Lung (tissue), 12 donors: ENCODE measurements around the gene MYADML2. TPM values are rescaled to one million over a fixed set of nuclear protein-coding genes. Genes with fewer than 3 reads are reported as not detected.

Source experiments
- ATAC-seq: fragments of 200-7000 bp; cut with Tn5 transposase; one replicate; pipeline ENCODE4 v1.9.1; 2020; ENCODE audit warnings: moderate number of reproducible peaks; ENCODE audit not compliant: insufficient read depth, low FRiP score
- DNase-seq, 3 donors: peaks; one replicate each; pipeline ENCODE4 v3.0.0-alpha.2; 2013 to 2017
- H3K27ac ChIP-seq, 2 donors: one replicate each; pipeline ENCODE4 v1.5.1; 2013; ENCODE audit warnings: mild to moderate bottlenecking in 2 of 2, moderate library complexity in 2 of 2, control low read depth in 1 of 2, inconsistent platforms in 1 of 2, low read depth in 1 of 2, low read length in 1 of 2
- H3K27me3 ChIP-seq, 3 donors: one replicate each; pipeline ENCODE4 v1.5.1; 2013; ENCODE audit warnings: low read length in 2 of 3; ENCODE audit not compliant: control insufficient read depth in 3 of 3, insufficient read depth in 3 of 3
- H3K36me3 ChIP-seq, 4 donors: one replicate each; pipeline ENCODE4 v1.5.1; 2013; ENCODE audit warnings: low read length in 4 of 4, mild to moderate bottlenecking in 1 of 4, moderate library complexity in 1 of 4; ENCODE audit not compliant: control insufficient read depth in 4 of 4, insufficient read depth in 4 of 4
- H3K4me1 ChIP-seq, 5 donors: one replicate each; pipeline ENCODE4 v1.5.1; 2013; ENCODE audit warnings: low read length in 5 of 5, mild to moderate bottlenecking in 2 of 5, moderate library complexity in 1 of 5; ENCODE audit not compliant: control insufficient read depth in 5 of 5, insufficient read depth in 5 of 5
- H3K4me3 ChIP-seq: one replicate; pipeline ENCODE4 v1.5.1; 2013; ENCODE audit warnings: mild to moderate bottlenecking, control low read depth, moderate library complexity
- H3K9ac ChIP-seq, 2 donors: one replicate each; pipeline ENCODE4 v1.5.1; 2013; ENCODE audit warnings: low read length in 2 of 2, control low read depth in 1 of 2; ENCODE audit not compliant: insufficient read depth in 1 of 2
- H3K9me3 ChIP-seq, 4 donors: one replicate each; pipeline ENCODE4 v1.5.1; 2013; ENCODE audit warnings: low read length in 3 of 4, mild to moderate bottlenecking in 1 of 4, moderate library complexity in 1 of 4; ENCODE audit not compliant: control insufficient read depth in 4 of 4, insufficient read depth in 3 of 4
- CTCF ChIP-seq: IDR thresholded peaks from 2 replicates; pipeline ENCODE4 v1.5.1; 2012; ENCODE audit warnings: mild to moderate bottlenecking; ENCODE audit errors: control extremely low read depth, extremely low read depth
- WGBS, 2 donors: extraction: QIAGEN DNeasy Blood & Tissue Kit; methylation state at CpG; one replicate each; pipeline ENCODE4 v1.1.7; 2013; 5-methylcytosine and 5-hydroxymethylcytosine counted together
- polyA plus RNA-seq, 2 donors: library from polyadenylated mRNA; stranded (reverse); fragments of 200-250 nt; gene quantifications; one replicate each; pipeline ENCODE4 v1.2.1, GENCODE V29; 2013
- total RNA-seq, 2 donors: library from RNA; depleted of rRNA in 1 of 2; stranded (reverse); fragments of >200 nt in 1 of 2; gene quantifications; one replicate each; pipeline ENCODE4 v1.2.1, GENCODE V29; 2014 to 2021
- donor health status: control.
- donor health status: control.
- donor health status: Bipolar disorder and iron deficiency.
- donor health status: healthy.
- donor health status: DM: yes; HTN: yes; CAD: no.

The MYADML2 gene
- total and polyA plus RNA-seq, 4 donors, result not detected

GRCh38 chr17:81916234-81917001, 30.6 kb downstream of the MYADML2 start:
- DNase-seq, result no peak
- 70 to 77% methylated on average over 21 of the region's 21 CpGs for WGBS, 2 donors
- Histone ChIP-seq H3K9ac (no peak overlapping the region), H3K9me3 (no peaks in the 10 kb centered on the region), H3K27me3 (no peaks in the 10 kb centered on the region), H3K36me3 (peaks cover 7 to 53% (median 13%) of the 10 kb centered on the region in 4 donors), H3K4me1 (peaks cover 0 to 12% (median 4%) of the 10 kb centered on the region in 5 donors), H3K4me3 (no peak overlapping the region), H3K27ac (no peak overlapping the region)
- no peak for ATAC-seq
- no peak for TF ChIP-seq CTCF

- Histone ChIP-seq H3K27ac (no peak overlapping the region), H3K27me3 (no peaks in the 10 kb centered on the region), H3K4me3 (no peak overlapping the region), H3K9ac (no peak overlapping the region), H3K36me3 (peaks cover 7 to 47% (median 13%) of the 10 kb centered on the region in 4 donors), H3K9me3 (no peaks in the 10 kb centered on the region), H3K4me1 (peaks cover 0 to 17% (median 6%) of the 10 kb centered on the region in 5 donors)
- DNase-seq (no peak), ATAC-seq (no peak)
- 92% methylated on average over 12 of the region's 12 CpGs for WGBS, 2 donors
- no peak for TF ChIP-seq CTCF
These were observed 31.7 kb downstream of the MYADML2 start for GRCh38 chr17:81915331-81915730.

- peaks cover 5 to 40% (median 13%) of the 10 kb centered on the region in 4 donors for H3K36me3 ChIP-seq
- no peak for TF ChIP-seq CTCF
- DNase-seq (no peak), ATAC-seq (no peak)
- H3K9me3 ChIP-seq, result no peaks in the 10 kb centered on the region
- no peak overlapping the region for H3K9ac ChIP-seq
- H3K27me3 ChIP-seq, result no peaks in the 10 kb centered on the region
- WGBS, 2 donors, result 96 to 98% methylated on average over 36 of the region's 36 CpGs
- no peak overlapping the region for H3K4me3 ChIP-seq
- peaks cover 0 to 20% (median 10%) of the 10 kb centered on the region in 5 donors for H3K4me1 ChIP-seq
- H3K27ac ChIP-seq, result no peak overlapping the region
These were observed 32.8 kb downstream of the MYADML2 start for GRCh38 chr17:81914103-81914850.
